Stimulated activated CD4-positive, alpha-beta T cell treated with anti-CD3 and anti-CD28 coated beads, Interleukin-15, amount 100 ng/mL, for 1 hour (primary cell): ENCODE results near the gene LEF1.

Experiments used
- DNase-seq, 2 donors: peaks; one replicate each; pipeline ENCODE4 v3.0.0-alpha.2; 2020; ENCODE audit warnings: low read depth in 1 of 2, low spot score in 1 of 2

LEF1 gene

DNA sequence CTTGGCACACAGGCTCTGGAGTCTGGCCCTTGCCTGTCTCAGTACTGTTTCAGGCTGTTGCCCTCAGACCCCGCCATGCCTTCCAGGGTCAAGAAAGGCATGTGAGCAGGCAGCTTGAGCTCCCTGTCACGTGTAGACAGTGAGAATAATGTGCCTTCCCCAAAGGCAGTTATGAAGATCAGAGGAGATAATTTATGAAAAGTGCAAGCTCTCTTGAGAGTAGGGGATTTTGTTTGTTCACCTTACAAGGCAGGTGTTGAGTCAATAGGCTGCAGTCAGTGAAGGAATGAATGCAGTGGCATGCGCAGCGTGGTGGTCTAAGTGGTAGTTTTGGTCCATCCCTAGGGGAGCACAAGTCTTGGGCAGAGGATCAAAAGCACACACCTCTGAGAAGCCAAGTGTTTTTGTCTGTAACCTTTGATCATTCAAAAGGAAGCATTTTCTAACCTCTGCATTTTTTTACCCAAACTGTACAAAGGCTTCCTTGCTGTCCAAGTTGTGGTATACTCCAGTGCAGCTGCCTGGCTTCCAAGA, 164.7 kb downstream of the LEF1 start:
- no peak for DNase-seq

GRCh38 chr4:108001540-108002135, 167.1 kb downstream of the LEF1 start:
- no peak for DNase-seq

GRCh38 chr4:107999932-108000539, 168.7 kb downstream of the LEF1 start:
- no peak for DNase-seq

- DNase-seq, result no peak
These were observed 170.9 kb downstream of the LEF1 start for GRCh38 chr4:107997794-107998193.
